ENCODE data around the gene TBC1D5.

GRCh38 chr3:17590465-17590864 is 152.0 kb downstream of the TBC1D5 start:
- no peak for TF ChIP-seq TBP (IDR thresholded peaks at IDR 0.05; ENCODE audit: low read depth, low read length)
- TF ChIP-seq EZH2 (IDR thresholded peaks at IDR 0.05; ENCODE audit: low read depth, low read length, severe bottlenecking): no peak
- TF ChIP-seq CTCF (IDR thresholded peaks at IDR 0.05; ENCODE audit: control extremely low read depth in 1 of 3, insufficient read depth in 1 of 3, low read depth in 1 of 3, low read length in 3 of 3): no peak
- TF ChIP-seq POLR2A (IDR thresholded peaks at IDR 0.05; ENCODE audit: control extremely low read depth in 1 of 2, low read depth in 2 of 2, low read length in 2 of 2): no peak
- TF ChIP-seq YY1 (IDR thresholded peaks at IDR 0.05; ENCODE audit: low read depth, low read length): no peak
- no peak for TF ChIP-seq RAD21 (IDR thresholded peaks at IDR 0.05 in 1 of 2, conservative IDR thresholded peaks at IDR 0.05 in 1 of 2; ENCODE audit: low read depth in 2 of 2, low read length in 2 of 2)
